OCI-LY1 (cell line): ENCODE results near the gene HLA-DMA.

ENCODE experiments used
- CTCF ChIP-seq: fragments of 200-600 bp; sonication (generic), shearing (Covaris generic); IDR thresholded peaks from 2 replicates; pipeline ENCODE4 v1.5.1; 2017; ENCODE audit warnings: mild to moderate bottlenecking, antibody characterized with exemption, low read length, moderate library complexity, mixed read lengths
- EZH2 ChIP-seq: fragments of 200-600 bp; sonication (generic), shearing (Covaris generic); IDR thresholded peaks from 2 replicates; pipeline ENCODE4 v1.8.0; 2017; ENCODE audit warnings: borderline replicate concordance, mixed run types, mild to moderate bottlenecking, antibody characterized with exemption, low read length, moderate library complexity, mixed read lengths

GRCh38 chr6:32979720-32980487 is 27.0 kb upstream of the HLA-DMA start:
- TF ChIP-seq CTCF (no peak), EZH2 (no peak)
